Liver (tissue), 9 donors: ENCODE data around the gene SPR. TPM values are rescaled to one million over a fixed set of nuclear protein-coding genes. Genes with fewer than 3 reads are reported as not detected.

ENCODE experiments used
- DNase-seq: peaks from one replicate; pipeline ENCODE4 v3.0.0-alpha.2; 2017; ENCODE audit warnings: low spot score
- H3K27ac ChIP-seq, 2 donors: one replicate each; pipeline ENCODE4 v1.7.0; 2013; ENCODE audit warnings: inconsistent platforms in 2 of 2, low read length in 2 of 2, control low read depth in 1 of 2, low read depth in 1 of 2, mild to moderate bottlenecking in 1 of 2
- H3K27me3 ChIP-seq, 4 donors: one replicate each; pipeline versions ENCODE4 v1.6.1 to v1.7.0; 2013; ENCODE audit warnings: low read length in 3 of 4, inconsistent platforms in 1 of 4, mild to moderate bottlenecking in 1 of 4, moderate library complexity in 1 of 4; ENCODE audit not compliant: control insufficient read depth in 4 of 4, insufficient read depth in 4 of 4
- H3K36me3 ChIP-seq, 4 donors: one replicate each; pipeline versions ENCODE4 v1.6.1 to v1.7.0; 2013; ENCODE audit warnings: low read length in 3 of 4, mild to moderate bottlenecking in 3 of 4, low read depth in 1 of 4, moderate library complexity in 1 of 4; ENCODE audit not compliant: control insufficient read depth in 4 of 4, insufficient read depth in 3 of 4
- H3K4me1 ChIP-seq, 4 donors: one replicate each; pipeline versions ENCODE4 v1.6.1 to v1.7.0; 2013; ENCODE audit warnings: low read length in 3 of 4, mild to moderate bottlenecking in 3 of 4, moderate library complexity in 1 of 4; ENCODE audit not compliant: control insufficient read depth in 4 of 4, insufficient read depth in 4 of 4
- H3K4me3 ChIP-seq, 3 donors: one replicate each; pipeline versions ENCODE4 v1.6.1 to v1.7.0; 2013; ENCODE audit warnings: low read length in 3 of 3, control low read depth in 1 of 3, low read depth in 1 of 3, mild to moderate bottlenecking in 1 of 3
- H3K9ac ChIP-seq, 2 donors: one replicate each; pipeline ENCODE4 v1.7.0; 2013; ENCODE audit warnings: low read length in 2 of 2, mild to moderate bottlenecking in 2 of 2, moderate library complexity in 2 of 2, control low read depth in 1 of 2, low read depth in 1 of 2
- H3K9me3 ChIP-seq, 4 donors: one replicate each; pipeline versions ENCODE4 v1.6.1 to v1.7.0; 2013; ENCODE audit warnings: low read length in 3 of 4; ENCODE audit not compliant: control insufficient read depth in 4 of 4
- ATF3 ChIP-seq: IDR thresholded peaks from 2 replicates; pipeline ENCODE4 v1.6.1; 2016; ENCODE audit warnings: antibody characterized with exemption
- CTCF ChIP-seq: fragments of 150-350 bp; IDR thresholded peaks from 2 replicates; pipeline ENCODE4 v1.5.1; 2017; ENCODE audit warnings: improper control_type of control experiment, low read depth, low read length; ENCODE audit not compliant: missing input control
- EGR1 ChIP-seq, 2 donors: IDR thresholded peaks; 2 replicates each; pipeline ENCODE4 v1.6.1; 2016 to 2018; ENCODE audit warnings: antibody characterized with exemption in 2 of 2, low read depth in 2 of 2
- FOXA1 ChIP-seq: IDR thresholded peaks from 2 replicates; pipeline ENCODE4 v1.6.1; 2016; ENCODE audit warnings: antibody characterized with exemption
- FOXA2 ChIP-seq: IDR thresholded peaks from 2 replicates; pipeline ENCODE4 v1.6.1; 2016; ENCODE audit warnings: antibody characterized with exemption
- HNF4A ChIP-seq, 2 donors: conservative IDR thresholded peaks; 2 replicates each; pipeline ENCODE4 v1.6.1; 2016; ENCODE audit warnings: antibody characterized with exemption in 2 of 2, mild to moderate bottlenecking in 2 of 2
- HNF4G ChIP-seq: IDR thresholded peaks from 2 replicates; pipeline ENCODE4 v1.6.1; 2016; ENCODE audit warnings: antibody characterized with exemption
- JUND ChIP-seq, 2 donors: IDR thresholded peaks; 2 replicates each; pipeline ENCODE4 v1.6.1; 2016; ENCODE audit warnings: antibody characterized with exemption in 2 of 2
- MAX ChIP-seq: IDR thresholded peaks from 2 replicates; pipeline ENCODE4 v1.6.1; 2016; ENCODE audit warnings: antibody characterized with exemption
- NR2F2 ChIP-seq: IDR thresholded peaks from 2 replicates; pipeline ENCODE4 v1.6.1; 2016; ENCODE audit warnings: antibody characterized with exemption
- REST ChIP-seq: IDR thresholded peaks from 2 replicates; pipeline ENCODE4 v1.6.1; 2016; ENCODE audit warnings: antibody characterized with exemption, mild to moderate bottlenecking
- RXRA ChIP-seq, 2 donors: IDR thresholded peaks; 2 replicates each; pipeline ENCODE4 v1.6.1; 2017 to 2018; ENCODE audit warnings: antibody characterized with exemption in 2 of 2, mild to moderate bottlenecking in 1 of 2
- SP1 ChIP-seq: IDR thresholded peaks from 2 replicates; pipeline ENCODE4 v1.6.1; 2018; ENCODE audit warnings: antibody characterized with exemption, mild to moderate bottlenecking
- TAF1 ChIP-seq: conservative IDR thresholded peaks from 2 replicates; pipeline ENCODE4 v1.6.1; 2016; ENCODE audit warnings: antibody characterized with exemption, mild to moderate bottlenecking
- YY1 ChIP-seq: IDR thresholded peaks from 2 replicates; pipeline ENCODE4 v1.6.1; 2016; ENCODE audit warnings: antibody characterized with exemption, mild to moderate bottlenecking
- ZBTB33 ChIP-seq: IDR thresholded peaks from 2 replicates; pipeline ENCODE4 v1.6.1; 2016; ENCODE audit warnings: antibody characterized with exemption
- WGBS: extraction: QIAGEN DNeasy Blood & Tissue Kit; methylation state at CpG from one replicate; pipeline ENCODE4 v1.1.7; 2013; 5-methylcytosine and 5-hydroxymethylcytosine counted together
- polyA plus RNA-seq, 2 donors: library from polyadenylated mRNA; stranded (reverse) in 1 of 2; unstranded in 1 of 2; fragments of 200-250 nt in 1 of 2; fragments of >200 nt in 1 of 2; fragmentation: Nextera tagmentation in 1 of 2; extraction: Ambion mirVana in 1 of 2; gene quantifications; one replicate each; pipeline versions ENCODE4 v1.2.1 to v1.2.3, GENCODE V29; 2013 to 2015
- total RNA-seq, 2 donors: library from RNA; depleted of rRNA; stranded (reverse); fragments of >200 nt; gene quantifications; one replicate each; pipeline ENCODE4 v1.2.3, GENCODE V29; 2014
- donor health status: healthy.
- donor health status: healthy.
- donor health status: healthy.
- donor health status: healthy.
- donor health status: healthy.

Gene SPR
- total and polyA plus RNA-seq, 4 donors: 13.6 to 60.8 (median 53.1) TPM

GRCh38 chr2:72840066-72840465 lies 47.1 kb upstream of the SPR start:
- H3K9me3 ChIP-seq: no peaks in the 10 kb centered on the region
- no peak overlapping the region for H3K4me3 ChIP-seq
- no peak overlapping the region for H3K9ac ChIP-seq
- TF ChIP-seq MAX: no peak
- no peak for TF ChIP-seq JUND (IDR thresholded peaks at IDR 0.05)
- no peak for TF ChIP-seq TAF1
- TF ChIP-seq RXRA (IDR thresholded peaks at IDR 0.05): no peak
- no peak for TF ChIP-seq EGR1 (IDR thresholded peaks at IDR 0.05; ENCODE audit: low read depth in 2 of 2)
- TF ChIP-seq HNF4G: no peak
- TF ChIP-seq HNF4A (conservative IDR thresholded peaks at IDR 0.05): no peak
- 90% methylated on average over 2 of the region's 2 CpGs for WGBS
- no peaks in the 10 kb centered on the region for H3K4me1 ChIP-seq
- no peak for DNase-seq
- H3K27me3 ChIP-seq: no peaks in the 10 kb centered on the region
- no peak overlapping the region for H3K27ac ChIP-seq
- no peaks in the 10 kb centered on the region for H3K36me3 ChIP-seq

GRCh38 chr2:72841462-72842125 lies 45.6 kb upstream of the SPR start:
- H3K4me3 ChIP-seq: no peak overlapping the region
- H3K9ac ChIP-seq: no peak overlapping the region
- no peaks in the 10 kb centered on the region for H3K27me3 ChIP-seq
- H3K27ac ChIP-seq: no peak overlapping the region
- TF ChIP-seq YY1: no peak
- no peak for TF ChIP-seq FOXA1
- TF ChIP-seq JUND (IDR thresholded peaks at IDR 0.05): no peak
- TF ChIP-seq MAX: no peak
- TF ChIP-seq ZBTB33: no peak
- no peak for TF ChIP-seq REST
- no peak for DNase-seq
- WGBS: 82% methylated on average over 3 of the region's 3 CpGs
- H3K4me1 ChIP-seq: no peaks in the 10 kb centered on the region
- no peaks in the 10 kb centered on the region for H3K9me3 ChIP-seq
- no peaks in the 10 kb centered on the region for H3K36me3 ChIP-seq

GRCh38 chr2:72843301-72843700 lies 43.9 kb upstream of the SPR start:
- 71% methylated on average over 2 of the region's 2 CpGs for WGBS
- DNase-seq: no peak
- no peak overlapping the region for H3K27ac ChIP-seq
- H3K27me3 ChIP-seq: no peaks in the 10 kb centered on the region
- H3K4me3 ChIP-seq: no peak overlapping the region
- no peaks in the 10 kb centered on the region for H3K4me1 ChIP-seq
- H3K36me3 ChIP-seq: no peaks in the 10 kb centered on the region
- H3K9ac ChIP-seq: no peak overlapping the region
- H3K9me3 ChIP-seq: no peaks in the 10 kb centered on the region
- TF ChIP-seq FOXA1 (no peak), SP1 (no peak), HNF4A (conservative IDR thresholded peaks at IDR 0.05) (no peak), YY1 (no peak), FOXA2 (no peak), RXRA (IDR thresholded peaks at IDR 0.05) (no peak), ATF3 (no peak), NR2F2 (no peak), JUND (IDR thresholded peaks at IDR 0.05) (no peak), ZBTB33 (no peak), CTCF (no peak), EGR1 (IDR thresholded peaks at IDR 0.05; ENCODE audit: low read depth in 2 of 2) (no peak), MAX (no peak)
